Erythroblast (primary cell): ENCODE measurements around the gene C7orf33.

Source experiments
- GATA1 ChIP-seq: IDR thresholded peaks from 2 replicates; pipeline ENCODE4 v1.6.1; 2011; ENCODE audit warnings: low read depth, mild to moderate bottlenecking, control low read depth, low read length, moderate library complexity
- POLR2A ChIP-seq: IDR thresholded peaks from 2 replicates; pipeline ENCODE4 v1.6.1; 2011; ENCODE audit warnings: mild to moderate bottlenecking, low read length

GRCh38 chr7:148624735-148625134, 34.2 kb downstream of the C7orf33 start:
- TF ChIP-seq POLR2A = no peak
- no peak for TF ChIP-seq GATA1
